ENCODE measurements around the gene OR8G1.

GRCh38 chr11:124302347-124303125, 61.6 kb downstream of the OR8G1 start:
- TF ChIP-seq POLR2A (IDR thresholded peaks at IDR 0.05; ENCODE audit: low read length) (no peak), GATA1 (IDR thresholded peaks at IDR 0.05; ENCODE audit: low read depth, low read length) (no peak)

All from erythroblast (primary cell).